Measurements from ENCODE around the gene ANKRD60. TPM values are rescaled to one million over a fixed set of nuclear protein-coding genes. Genes with fewer than 3 reads are reported as not detected.
A peak's percentile ranks its signal among the peaks of the same experiment; 100 is the strongest.

The ANKRD60 gene
- total RNA-seq, 1 donor, result not detected

- DNase-seq (ENCODE audit: insufficient read length, low spot score, missing footprints), result no peak
- Histone ChIP-seq H2AFZ (ENCODE audit: low read length) (no peak overlapping the region), H3K79me2 (ENCODE audit: insufficient read depth, low read length) (no peaks in the 10 kb centered on the region), H4K20me1 (ENCODE audit: insufficient read depth, low read length) (no peaks in the 10 kb centered on the region), H3K9me3 (ENCODE audit: low read depth, low read length) (no peaks in the 10 kb centered on the region), H3K36me3 (ENCODE audit: insufficient read depth, low read length) (no peaks in the 10 kb centered on the region), H3K4me2 (ENCODE audit: insufficient read depth, low read length) (no peak overlapping the region), H3K27me3 (ENCODE audit: insufficient read depth, low read length) (peaks cover 59% of the 10 kb centered on the region), H3K4me3 (ENCODE audit: insufficient read depth, low read length) (no peak overlapping the region), H3K4me1 (ENCODE audit: insufficient read depth, low read length) (peaks cover 4% of the 10 kb centered on the region), H3K27ac (ENCODE audit: low read depth, low read length) (no peak overlapping the region)
- TF ChIP-seq, protein P1, sequence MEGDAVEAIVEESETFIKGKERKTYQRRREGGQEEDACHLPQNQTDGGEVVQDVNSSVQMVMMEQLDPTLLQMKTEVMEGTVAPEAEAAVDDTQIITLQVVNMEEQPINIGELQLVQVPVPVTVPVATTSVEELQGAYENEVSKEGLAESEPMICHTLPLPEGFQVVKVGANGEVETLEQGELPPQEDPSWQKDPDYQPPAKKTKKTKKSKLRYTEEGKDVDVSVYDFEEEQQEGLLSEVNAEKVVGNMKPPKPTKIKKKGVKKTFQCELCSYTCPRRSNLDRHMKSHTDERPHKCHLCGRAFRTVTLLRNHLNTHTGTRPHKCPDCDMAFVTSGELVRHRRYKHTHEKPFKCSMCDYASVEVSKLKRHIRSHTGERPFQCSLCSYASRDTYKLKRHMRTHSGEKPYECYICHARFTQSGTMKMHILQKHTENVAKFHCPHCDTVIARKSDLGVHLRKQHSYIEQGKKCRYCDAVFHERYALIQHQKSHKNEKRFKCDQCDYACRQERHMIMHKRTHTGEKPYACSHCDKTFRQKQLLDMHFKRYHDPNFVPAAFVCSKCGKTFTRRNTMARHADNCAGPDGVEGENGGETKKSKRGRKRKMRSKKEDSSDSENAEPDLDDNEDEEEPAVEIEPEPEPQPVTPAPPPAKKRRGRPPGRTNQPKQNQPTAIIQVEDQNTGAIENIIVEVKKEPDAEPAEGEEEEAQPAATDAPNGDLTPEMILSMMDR (IDR thresholded peaks at IDR 0.05; ENCODE audit: extremely low read depth, low read depth, low read length), result no peak
Measured at GRCh38 chr20:58224097-58224496, 4.4 kb downstream of the ANKRD60 start.

DNA sequence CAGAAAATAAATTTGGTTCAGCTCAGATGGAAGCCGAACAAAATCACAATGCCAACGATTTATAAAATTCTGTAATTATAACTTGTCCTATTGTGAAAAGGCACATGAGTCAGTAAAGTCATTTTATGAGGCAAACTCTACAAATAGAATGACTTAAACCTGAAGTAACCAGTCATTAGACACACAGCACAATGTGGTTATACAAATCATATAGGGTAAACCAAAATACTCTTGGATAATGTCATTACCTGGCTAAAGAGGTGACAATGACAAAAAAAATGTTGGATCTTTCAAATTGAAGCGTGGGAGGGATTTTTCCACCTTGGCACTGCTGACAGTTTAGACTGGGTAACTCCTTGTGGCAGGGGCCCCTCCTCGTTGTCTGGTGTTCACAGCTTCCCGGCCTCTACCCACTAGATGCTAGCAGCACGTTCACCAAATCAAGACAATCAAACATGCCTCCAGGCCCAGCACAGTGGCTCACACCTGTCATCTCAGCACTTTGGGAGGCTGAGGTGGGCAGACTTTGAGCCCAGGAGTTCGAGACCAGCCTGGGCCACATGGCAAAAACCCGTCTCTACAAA, 5.0 kb downstream of the ANKRD60 start:
- H3K79me2 ChIP-seq (ENCODE audit: insufficient read depth, low read length), result no peaks in the 10 kb centered on the region
- TF ChIP-seq, protein P1 (IDR thresholded peaks at IDR 0.05; ENCODE audit: extremely low read depth, low read depth, low read length), result no peak
- H3K27me3 ChIP-seq (ENCODE audit: insufficient read depth, low read length), result peaks cover 54% of the 10 kb centered on the region
- no peak overlapping the region for H2AFZ ChIP-seq (ENCODE audit: low read length)
- no peaks in the 10 kb centered on the region for H3K36me3 ChIP-seq (ENCODE audit: insufficient read depth, low read length)
- H3K4me3 ChIP-seq (ENCODE audit: insufficient read depth, low read length), result no peak overlapping the region
- H3K4me2 ChIP-seq (ENCODE audit: insufficient read depth, low read length), result no peak overlapping the region
- H3K27ac ChIP-seq (ENCODE audit: low read depth, low read length), result no peak overlapping the region
- DNase-seq (ENCODE audit: insufficient read length, low spot score, missing footprints), result no peak
- H4K20me1 ChIP-seq (ENCODE audit: insufficient read depth, low read length), result no peaks in the 10 kb centered on the region
- no peaks in the 10 kb centered on the region for H3K4me1 ChIP-seq (ENCODE audit: insufficient read depth, low read length)
- H3K9me3 ChIP-seq (ENCODE audit: low read depth, low read length), result peaks cover 5% of the 10 kb centered on the region

DNA sequence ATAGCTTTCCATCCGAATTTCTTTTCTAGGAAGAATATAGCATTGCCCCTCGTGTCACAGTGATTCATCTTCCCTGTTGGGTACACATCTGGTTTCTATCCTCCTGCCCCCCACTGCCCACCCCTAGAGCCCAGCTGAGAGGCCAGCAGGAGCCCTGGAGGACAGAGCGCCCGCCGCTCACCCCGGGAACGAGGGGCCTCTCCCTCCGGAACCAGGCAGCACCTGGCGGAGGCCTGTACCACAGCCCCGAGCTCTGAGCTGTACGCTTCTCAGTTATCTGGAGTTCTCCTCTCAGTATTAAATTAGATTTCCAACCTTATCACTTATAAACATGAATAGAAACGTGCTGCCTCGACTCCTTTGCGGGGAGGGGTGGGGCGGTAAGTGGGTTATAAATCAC, 6.0 kb downstream of the ANKRD60 start:
- H3K36me3 ChIP-seq (ENCODE audit: insufficient read depth, low read length), result no peaks in the 10 kb centered on the region
- no peaks in the 10 kb centered on the region for H3K79me2 ChIP-seq (ENCODE audit: insufficient read depth, low read length)
- H3K27me3 ChIP-seq (ENCODE audit: insufficient read depth, low read length), result peaks cover 56% of the 10 kb centered on the region
- DNase-seq (ENCODE audit: insufficient read length, low spot score, missing footprints), result no peak
- no peak overlapping the region for H3K27ac ChIP-seq (ENCODE audit: low read depth, low read length)
- H3K4me3 ChIP-seq (ENCODE audit: insufficient read depth, low read length), result no peak overlapping the region
- H3K9me3 ChIP-seq (ENCODE audit: low read depth, low read length), result peaks cover 7% of the 10 kb centered on the region
- TF ChIP-seq, protein P1 (IDR thresholded peaks at IDR 0.05; ENCODE audit: extremely low read depth, low read depth, low read length), result no peak
- no peaks in the 10 kb centered on the region for H3K4me1 ChIP-seq (ENCODE audit: insufficient read depth, low read length)
- H2AFZ ChIP-seq (ENCODE audit: low read length), result no peak overlapping the region
- H4K20me1 ChIP-seq (ENCODE audit: insufficient read depth, low read length), result no peaks in the 10 kb centered on the region
- H3K4me2 ChIP-seq (ENCODE audit: insufficient read depth, low read length), result no peak overlapping the region

DNA sequence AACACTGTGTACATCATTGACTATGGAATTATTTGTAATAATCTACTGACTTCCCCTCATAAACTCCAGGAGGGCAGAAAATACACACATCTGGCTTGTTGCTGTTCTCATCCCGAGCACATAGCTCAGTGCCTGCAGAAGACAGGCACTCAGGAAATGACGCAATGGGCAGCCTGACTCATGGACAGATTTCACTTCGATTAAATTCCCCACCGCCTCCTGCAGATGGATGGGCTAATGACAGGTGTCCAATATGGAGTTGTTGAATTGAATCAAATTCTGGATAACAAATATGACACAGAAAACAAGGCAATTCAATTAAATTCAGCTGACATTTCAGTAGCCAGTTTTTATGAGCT, 9.1 kb downstream of the ANKRD60 start:
- Histone ChIP-seq H3K4me3 (ENCODE audit: insufficient read depth, low read length) (peak overlapping the region; percentile 37), H3K4me2 (ENCODE audit: insufficient read depth, low read length) (peak overlapping the region; percentile 35), H4K20me1 (ENCODE audit: insufficient read depth, low read length) (no peaks in the 10 kb centered on the region), H3K27me3 (ENCODE audit: insufficient read depth, low read length) (peaks cover 54% of the 10 kb centered on the region), H3K27ac (ENCODE audit: low read depth, low read length) (no peak overlapping the region), H3K9me3 (ENCODE audit: low read depth, low read length) (peaks cover 7% of the 10 kb centered on the region), H3K79me2 (ENCODE audit: insufficient read depth, low read length) (no peaks in the 10 kb centered on the region), H2AFZ (ENCODE audit: low read length) (no peak overlapping the region), H3K4me1 (ENCODE audit: insufficient read depth, low read length) (no peaks in the 10 kb centered on the region), H3K36me3 (ENCODE audit: insufficient read depth, low read length) (no peaks in the 10 kb centered on the region)
- TF ChIP-seq, protein P1 (IDR thresholded peaks at IDR 0.05; ENCODE audit: extremely low read depth, low read depth, low read length), result no peak
- DNase-seq (ENCODE audit: insufficient read length, low spot score, missing footprints), result no peak
